Fibroblast of peridontal ligament (primary cell): ENCODE data around the gene SOWAHC.
"Not testable (repeated sequence)": the region's sequence is repeated elsewhere in the genome, so short reads cannot be mapped to it uniquely, and the experiment has no call there.

Source experiments
- DNase-seq: peaks from one replicate; pipeline ENCODE4 v3.0.0-alpha.2; 2010; ENCODE audit errors: extremely low read depth

Gene SOWAHC, protein sequence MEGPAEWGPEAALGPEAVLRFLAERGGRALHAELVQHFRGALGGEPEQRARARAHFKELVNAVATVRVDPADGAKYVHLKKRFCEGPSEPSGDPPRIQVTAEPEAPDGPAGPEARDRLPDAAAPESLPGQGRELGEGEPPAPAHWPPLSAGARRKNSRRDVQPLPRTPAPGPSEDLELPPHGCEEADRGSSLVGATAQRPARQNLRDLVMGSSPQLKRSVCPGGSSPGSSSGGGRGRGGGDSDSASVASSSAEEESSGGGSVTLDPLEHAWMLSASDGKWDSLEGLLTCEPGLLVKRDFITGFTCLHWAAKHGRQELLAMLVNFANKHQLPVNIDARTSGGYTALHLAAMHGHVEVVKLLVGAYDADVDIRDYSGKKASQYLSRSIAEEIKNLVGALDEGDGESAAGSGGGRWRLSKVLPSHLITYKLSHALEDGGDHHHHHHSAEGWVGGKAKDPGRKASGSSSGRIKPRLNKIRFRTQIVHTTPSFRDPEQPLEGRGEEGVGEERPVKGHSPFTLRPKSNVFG

DNA sequence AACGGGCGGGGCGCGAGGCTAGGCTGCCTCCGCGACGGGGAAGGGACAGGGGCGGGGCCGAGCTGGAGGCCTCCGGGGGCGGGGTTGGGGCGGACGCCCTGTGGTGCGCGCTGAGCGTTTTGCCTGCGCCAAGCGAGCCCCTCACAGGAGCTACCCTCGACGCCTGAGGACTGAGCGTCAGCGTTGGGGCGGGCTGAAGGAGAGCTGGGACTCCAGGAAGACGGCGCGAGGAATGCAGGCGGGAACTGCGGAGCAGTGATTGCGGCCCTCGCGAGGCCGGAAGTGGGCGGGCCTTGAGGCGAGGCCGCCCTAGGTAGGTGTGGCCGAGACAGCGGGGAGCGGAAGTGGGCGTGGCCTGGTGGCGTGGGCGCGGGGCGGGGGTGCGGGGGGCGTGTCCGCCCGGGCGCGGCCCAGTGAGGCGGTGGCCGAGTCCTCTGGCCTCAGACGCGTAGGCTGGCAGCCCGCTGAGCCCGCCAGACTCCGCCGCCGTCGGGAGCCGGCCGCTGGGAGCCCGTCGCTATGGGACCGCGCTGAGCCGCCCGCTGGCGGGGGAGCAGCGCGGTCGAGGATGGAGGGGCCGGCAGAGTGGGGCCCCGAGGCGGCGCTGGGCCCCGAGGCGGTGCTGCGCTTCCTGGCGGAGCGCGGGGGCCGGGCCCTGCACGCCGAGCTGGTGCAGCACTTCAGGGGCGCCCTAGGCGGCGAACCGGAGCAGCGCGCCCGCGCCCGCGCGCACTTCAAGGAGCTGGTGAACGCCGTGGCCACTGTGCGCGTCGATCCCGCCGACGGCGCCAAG is at the start of gene SOWAHC, which contains the start of gene SEPTIN10:
Gene SOWAHC, plus strand, starts transcription at position 443 of the 793 bp plus-strand sequence. Its CDS starts 126 bp downstream, at position 569.
Gene SEPTIN10, minus strand, starts transcription at position 45 of the 793 bp plus-strand sequence. CDS start 139 bp downstream, outside the sequence.
- DNase-seq, result peak; percentile 98

DNA sequence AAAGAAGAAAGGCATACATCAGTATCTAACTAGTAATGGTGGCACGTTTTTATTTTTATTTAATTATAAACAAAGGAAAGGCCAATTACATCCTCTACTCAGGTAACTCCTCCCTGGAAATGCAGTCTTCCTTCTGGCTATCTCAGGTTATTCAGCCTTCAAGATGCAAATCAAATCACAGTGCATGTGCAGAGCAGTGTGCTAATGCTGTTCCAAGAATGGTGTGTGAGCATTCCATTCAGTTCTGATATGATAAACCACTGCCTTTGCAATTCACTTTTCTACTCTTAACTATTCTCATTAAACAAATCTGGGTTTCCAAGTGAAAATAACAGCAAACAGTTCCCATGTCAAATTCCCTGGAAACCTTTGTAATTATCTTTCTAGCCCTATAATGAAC is 38.8 kb upstream of the SOWAHC start:
- no peak for DNase-seq

DNA sequence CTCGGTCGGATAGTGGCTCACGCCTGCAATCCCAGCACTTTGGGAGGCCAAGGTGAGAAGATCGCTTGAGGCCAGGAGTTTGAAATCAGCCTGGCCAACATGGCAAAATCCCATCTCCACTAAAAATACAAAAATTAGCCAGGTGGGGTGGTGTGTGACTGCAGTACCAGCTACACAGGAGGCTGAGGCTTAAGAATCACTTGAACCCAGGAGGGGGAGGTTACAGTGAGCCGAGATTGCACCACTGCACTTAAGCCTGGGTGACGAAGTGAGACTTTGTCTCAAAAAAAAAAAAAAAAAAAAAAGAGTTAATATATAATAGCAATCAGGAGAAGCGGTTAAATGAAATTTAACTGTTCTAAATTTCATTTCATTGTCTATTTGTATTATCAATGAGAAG is 36.5 kb upstream of the SOWAHC start:
- not testable (repeated sequence) for DNase-seq

DNA sequence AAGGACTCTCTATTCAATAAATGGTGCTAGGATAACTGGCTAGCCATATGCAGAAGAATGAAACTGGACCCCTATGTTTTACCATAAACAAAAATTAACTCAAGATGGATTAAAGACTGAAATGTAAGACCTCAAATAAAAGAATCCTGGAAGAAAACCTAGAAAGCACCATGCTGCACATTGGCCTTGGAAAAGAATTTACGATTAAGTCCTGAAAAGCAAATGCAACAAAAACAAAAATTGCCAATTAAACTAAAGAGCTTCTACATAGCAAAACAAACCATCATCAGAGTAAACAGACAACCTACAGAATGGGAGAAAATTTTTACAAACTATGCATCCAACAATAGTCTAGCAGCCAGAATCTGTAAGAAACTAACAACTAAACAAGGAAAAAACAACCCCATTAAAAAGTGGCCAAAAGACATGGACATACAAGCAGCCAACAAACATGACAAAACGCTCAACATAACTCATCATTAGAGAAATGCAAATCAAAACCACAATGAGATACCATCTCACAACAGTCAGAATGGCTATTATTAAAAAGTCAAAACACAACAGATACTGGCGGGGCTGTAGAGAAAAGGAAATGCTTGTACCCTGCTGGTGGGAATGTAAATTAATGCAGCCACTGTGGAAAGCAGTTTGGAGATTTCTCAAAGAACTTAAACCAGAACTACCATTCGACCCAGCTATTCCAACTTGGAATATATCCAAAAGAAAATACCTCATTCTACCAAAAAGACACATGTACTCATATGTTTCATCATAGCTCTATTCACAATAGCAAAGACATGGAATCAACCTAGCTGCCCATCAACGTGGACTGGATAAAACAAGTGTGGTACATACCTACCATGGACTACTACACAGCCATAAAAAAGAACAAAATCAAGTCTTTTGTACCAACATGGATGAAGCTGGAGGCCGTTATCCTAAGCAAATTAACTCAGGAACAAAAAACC is 31.0 kb upstream of the SOWAHC start:
- no peak for DNase-seq

DNA sequence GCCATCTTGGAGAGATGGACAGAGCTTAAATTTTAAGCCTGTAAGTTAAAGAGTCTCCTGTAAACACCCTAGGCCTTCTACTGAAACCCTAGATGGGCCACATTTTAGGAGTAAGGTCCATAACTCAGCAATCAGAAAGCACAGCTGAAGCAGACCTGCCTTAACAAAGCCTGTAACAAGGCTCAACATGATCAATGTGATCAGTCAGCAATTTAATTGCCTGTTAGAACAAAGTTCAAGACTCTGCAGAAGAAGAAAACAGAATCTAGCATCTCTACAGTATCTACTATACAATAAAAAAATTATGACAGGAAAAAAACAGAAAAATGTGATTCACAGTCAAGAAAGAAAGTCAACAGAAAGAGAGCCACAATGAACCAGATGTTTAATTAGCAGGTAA is 27.5 kb upstream of the SOWAHC start:
- DNase-seq, result no peak

DNA sequence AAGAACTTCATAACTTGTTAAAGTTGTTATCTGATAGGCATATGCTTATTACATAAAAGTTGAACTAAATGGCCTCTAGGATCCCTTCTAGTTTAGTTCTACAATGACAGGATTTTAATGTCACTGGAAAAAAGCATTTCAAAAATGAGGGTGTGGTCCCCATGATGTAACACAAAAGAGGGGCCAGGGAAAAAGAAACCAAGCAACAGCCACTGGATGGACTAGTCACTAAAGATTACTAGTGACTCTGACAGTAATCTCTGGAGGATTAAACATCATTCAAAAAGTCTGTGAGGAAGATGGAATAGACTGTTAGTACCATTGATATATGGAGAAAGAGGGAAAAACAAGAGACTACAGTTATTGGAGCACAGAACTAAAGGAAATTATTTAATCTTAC is 23.0 kb upstream of the SOWAHC start:
- no peak for DNase-seq

DNA sequence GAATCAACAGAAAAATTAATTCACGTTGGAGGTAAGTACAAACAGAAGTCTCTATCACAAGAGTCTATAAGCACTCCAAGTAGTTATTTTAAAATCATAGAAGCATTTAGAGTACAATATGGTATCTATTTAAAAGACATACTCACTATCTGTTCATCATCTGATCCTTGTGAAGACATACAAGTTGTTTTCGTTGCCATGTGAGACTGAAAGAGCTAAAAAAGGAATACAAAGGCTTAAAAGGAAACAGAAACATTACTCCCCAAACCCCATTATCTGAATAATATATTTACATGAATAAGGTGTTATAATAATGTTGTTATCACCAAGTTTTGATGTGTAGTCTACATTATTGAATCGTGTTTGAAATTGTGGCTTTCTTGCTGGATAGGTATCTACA is 21.3 kb upstream of the SOWAHC start:
- no peak for DNase-seq

DNA sequence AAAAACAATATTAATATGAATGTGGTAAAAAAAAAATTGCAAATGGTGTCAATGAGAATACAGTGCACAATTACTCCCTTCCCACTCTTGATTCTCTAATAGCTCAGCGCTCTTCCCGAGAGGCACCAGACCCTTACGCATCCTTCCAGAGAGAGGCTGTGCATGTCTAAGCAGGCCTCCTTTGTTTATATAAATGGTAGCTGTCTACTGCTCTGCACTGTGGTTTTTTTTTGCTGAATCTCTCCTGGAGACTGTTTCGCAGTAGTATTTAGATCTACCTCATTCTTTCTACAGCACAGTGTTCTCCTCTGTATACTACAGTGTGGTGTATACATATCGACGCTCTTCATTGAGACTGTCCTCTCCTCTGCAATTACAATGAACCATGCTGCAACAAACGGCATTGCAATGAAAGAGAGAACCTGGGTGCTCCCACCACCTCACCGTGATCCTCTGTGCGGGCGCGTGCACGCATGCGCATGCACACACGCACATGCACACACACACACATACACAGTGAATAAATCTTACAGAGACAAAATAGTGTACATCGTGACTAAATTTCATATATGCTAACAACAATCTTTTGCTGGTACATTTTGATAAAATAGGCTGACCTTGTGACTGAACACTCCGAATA is 19.8 kb upstream of the SOWAHC start:
- no peak for DNase-seq

DNA sequence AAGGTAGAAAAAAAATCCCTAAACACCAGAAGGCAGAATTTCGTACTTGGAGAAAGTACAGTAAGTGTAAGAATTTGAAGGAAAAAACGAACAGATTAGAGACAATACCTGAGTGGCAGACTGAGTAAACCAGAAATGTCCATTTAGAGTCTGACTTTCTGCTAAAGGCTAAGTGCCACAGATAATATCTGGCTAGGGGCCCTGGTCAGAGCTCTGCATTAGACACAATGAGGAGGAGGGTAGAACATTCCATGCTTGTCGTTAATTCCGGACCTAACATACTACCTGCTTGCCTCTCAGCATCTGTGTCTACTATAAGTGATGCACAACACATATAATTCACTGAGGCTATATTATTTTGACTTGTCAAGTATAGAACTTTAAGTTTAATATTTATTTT is 18.5 kb upstream of the SOWAHC start:
- no peak for DNase-seq

DNA sequence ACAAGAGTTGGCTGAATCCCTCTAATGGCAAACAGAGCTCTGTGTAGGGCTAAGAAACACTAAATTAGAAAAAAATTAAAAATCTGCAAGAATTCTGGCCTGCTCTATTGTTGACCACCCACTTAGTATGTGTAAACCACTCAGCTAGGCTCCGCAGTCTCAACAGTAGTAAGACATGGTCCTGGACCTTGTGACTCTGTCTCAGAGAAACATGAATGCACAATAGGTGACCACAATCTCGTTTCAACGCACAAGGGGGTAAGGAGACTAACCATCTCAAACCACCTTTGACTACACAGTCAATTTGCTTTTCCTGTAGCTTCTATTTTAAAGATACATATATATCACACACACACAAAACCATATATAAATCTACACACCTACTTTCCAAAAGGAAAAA is 16.9 kb upstream of the SOWAHC start:
- DNase-seq, result no peak

DNA sequence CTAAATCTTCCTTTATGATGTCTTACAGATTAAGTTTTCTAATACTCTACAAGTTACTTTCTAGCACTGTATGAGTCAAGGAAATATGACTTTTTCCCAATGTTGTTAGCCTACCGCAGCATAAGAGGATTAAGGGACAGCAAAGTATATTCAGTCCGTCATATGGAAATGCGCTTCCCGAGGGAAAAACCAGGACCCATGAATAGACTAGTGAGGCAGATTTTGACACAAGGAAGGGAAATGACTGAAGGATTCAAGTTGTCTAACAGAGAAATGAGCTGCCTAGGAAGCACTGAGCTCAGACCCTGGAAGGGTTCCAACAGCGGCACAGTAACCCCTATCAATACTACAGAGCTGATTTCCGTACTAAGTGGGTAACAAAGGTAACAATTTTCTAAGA is 12.4 kb upstream of the SOWAHC start:
- no peak for DNase-seq

DNA sequence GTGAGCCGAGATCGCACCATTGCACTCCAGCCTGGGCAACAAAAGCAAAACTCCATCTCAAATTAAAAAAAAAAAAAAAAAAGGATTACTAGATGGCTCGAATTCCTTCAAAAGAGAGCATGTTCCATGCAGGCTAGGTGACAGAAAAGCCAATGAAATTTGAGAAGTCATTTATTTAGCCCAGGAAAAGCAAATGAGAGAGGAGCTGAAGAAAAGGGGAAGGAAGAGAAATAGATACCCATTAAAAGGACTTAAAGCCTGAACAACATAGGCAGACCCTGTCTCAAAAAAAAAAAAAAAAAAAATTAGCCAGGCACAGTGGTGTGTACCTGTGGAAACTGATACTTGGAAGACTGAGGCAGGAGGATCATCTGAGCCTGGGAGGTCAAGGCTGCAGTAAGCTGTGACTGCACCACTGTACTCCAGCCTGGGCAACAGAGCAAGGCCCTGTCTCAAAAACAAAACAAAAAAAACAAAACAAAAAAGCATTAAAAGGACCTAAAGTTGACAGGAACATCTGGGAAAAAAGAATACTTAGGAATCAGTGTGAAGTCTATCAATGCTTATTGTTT is 11.5 kb upstream of the SOWAHC start:
- DNase-seq, result no peak

DNA sequence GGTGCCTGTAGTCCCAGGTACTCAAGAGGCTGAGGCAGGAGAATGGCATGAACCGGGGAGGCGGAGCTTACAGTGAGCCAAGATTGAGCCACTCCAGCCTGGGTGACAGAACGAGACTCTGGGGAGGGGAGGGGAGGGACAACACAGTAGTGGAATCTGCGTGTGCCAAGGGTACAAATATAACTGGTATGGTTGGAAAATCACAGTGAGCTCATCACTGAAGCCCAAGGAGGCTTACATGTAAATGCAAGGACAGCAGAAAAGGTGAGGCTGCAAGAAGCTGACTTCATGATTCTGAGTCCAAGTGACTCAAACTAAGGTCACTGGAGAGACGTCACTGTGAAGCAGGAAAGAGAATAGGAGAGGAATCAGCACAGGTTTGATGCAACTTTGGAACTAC is 9.6 kb upstream of the SOWAHC start:
- peak; percentile 23 for DNase-seq

DNA sequence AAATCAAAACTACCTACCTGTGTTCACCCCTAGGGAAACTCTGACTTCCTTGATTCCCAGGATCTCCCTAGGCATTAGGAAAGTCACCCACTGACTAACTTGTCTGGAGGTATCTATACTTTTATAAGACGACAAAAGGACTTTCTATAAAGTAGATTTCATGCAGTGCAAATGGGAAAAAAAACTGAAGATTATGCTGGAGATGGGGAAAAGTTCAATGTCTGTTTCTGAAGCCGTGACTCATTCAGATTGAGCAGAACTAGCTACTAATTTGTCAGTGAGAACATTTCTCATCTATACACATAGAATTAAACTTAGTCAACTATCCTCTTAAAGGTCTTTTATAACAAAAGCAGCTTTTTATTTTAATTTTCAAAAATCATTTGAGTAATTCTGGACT is 6.4 kb upstream of the SOWAHC start:
- DNase-seq, result peak; percentile 56

DNA sequence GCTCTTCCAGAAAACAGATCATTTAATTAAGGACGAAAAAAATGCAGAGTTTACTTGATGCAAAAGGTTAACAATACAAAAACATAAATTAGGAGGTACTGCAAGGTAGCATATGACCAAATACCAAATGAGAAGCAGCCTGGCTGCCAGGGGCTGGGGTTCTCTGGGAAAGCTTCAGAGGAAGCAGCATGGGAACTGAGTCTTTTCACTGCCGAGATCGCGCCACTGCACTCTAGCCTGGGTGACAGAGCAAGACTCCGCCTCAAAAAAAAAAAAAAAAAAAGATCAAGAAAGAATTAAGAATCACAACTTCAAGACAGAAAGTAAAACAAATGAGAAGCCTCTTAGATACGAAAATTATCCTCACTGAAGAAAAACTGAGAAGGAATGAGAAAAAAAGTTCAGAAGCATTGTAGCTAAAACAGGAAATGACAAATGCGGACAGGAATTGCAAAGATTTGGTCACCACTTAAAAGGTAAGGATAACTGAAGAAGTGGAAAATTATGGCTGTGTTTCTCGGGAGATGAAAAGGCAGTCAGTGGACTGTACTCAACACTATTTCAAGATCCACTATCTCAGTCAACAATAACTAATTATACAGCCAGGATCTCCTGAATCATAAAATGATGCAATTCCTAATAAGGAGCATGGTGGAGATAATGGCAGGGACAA is 4.7 kb upstream of the SOWAHC start:
- DNase-seq, result peak; percentile 54

DNA sequence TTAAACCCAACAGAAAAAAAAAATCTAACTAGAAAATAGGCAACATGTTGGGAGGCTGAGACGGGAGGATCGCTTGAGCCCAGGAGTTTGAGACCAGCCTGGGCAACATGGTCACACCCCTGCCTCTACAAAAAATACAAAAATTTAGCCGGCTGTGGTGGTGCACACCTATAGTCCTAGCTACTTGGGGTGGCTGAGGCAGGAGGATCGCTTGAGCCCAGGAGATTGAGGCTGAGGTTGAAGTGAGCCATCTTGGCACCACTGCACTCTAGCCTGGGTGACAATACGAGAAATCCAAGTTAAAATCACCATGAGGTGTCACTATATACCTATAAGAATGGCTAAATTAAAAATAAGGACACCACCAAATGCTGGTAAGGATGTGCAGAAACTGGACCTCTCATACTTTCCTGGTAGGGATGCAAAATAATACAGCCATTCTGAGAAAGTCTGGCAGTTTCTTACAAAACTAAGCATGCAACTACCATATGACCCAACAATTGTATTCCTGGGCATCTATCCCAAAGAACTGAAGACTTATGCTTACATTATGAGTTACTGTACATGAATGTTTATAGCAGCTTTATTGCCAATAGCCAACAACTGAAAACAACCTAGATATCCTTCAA is 2.6 kb upstream of the SOWAHC start:
- peak; percentile 98 for DNase-seq

DNA sequence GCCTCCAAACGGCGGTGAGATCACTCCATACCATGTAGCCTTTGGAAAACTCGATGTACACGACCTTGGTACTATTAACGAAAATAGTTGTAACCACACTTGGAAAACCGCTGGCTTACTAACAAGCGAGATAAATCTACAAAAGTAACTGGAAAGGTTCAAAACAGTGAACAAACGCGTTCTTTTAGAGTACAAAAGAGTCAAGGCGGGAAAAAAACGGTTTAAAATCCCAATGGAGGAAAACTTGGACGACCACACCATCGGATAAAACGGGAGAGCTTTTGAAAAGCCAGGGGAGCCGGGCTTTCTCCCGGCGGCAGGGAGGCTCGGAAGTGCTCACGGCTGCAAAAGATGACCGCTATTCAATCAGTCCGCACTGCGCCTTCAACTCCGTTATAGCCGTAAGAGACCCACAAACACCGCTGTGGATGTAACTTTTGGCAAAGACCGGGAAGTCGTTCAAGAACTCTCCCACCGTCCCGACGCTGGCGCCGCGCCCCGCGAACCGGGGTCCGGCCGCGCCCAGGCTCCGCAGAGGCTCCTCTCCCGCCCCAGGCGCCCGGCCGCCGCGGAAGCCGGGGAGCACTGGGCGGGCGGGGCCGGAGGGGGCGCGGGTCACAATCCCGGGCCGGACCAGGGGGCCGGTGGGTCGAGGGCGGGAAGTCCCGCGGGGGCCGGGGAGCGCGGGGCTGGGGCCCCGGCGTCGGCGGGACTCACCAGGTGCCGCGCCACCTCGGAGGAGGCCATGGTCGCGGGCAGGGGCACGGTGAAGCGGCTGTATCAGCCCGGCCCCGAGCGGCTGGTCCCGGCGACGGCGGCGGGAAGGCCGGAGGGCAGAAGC is 863 bp upstream of the SOWAHC start:
- DNase-seq, result peak; percentile 66
